GM12872 (cell line): Measurements from ENCODE around the gene NOSIP.

Experiments
- CTCF ChIP-seq: IDR thresholded peaks from 3 replicates; pipeline ENCODE4 v1.5.1; 2011; ENCODE audit warnings: low read depth, mild to moderate bottlenecking, low read length, moderate library complexity; ENCODE audit not compliant: insufficient read depth

The NOSIP gene

DNA sequence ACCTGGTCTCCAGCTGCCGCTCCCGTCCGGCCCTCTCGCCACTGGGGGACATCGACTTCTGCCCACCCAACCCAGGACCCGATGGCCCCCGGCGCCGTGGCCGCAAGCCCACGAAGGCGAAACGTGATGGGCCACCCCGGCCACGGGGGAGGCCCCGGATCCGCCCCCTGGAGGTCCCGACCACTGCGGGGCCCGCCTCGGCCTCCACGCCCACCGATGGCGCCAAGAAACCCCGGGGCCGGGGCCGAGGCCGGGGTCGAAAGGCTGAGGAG is 17.3 kb upstream of the NOSIP start:
- no peak for TF ChIP-seq CTCF

GRCh38 chr19:49596954-49597702 is 16.8 kb upstream of the NOSIP start:
- no peak for TF ChIP-seq CTCF

DNA sequence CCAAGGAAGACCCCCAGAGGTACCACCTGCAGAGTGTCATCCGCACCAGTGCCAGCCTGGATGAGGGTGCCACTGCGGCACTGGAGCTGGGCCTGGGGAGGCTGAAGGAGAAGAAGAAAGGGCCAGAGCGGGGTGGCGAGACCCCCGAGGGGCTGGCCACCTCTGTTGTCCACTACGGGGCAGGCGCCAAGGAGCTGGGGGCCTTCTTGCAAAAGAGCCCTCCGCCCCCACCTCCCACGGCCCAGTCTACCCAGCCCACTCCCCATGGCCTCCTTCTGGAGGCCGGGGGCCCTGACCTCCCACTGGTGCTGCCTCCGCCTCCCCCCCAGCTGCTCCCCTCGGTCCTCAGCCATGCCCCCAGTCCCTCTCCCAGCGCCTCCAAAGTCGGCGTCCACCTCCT is 16.1 kb upstream of the NOSIP start:
- no peak for TF ChIP-seq CTCF

DNA sequence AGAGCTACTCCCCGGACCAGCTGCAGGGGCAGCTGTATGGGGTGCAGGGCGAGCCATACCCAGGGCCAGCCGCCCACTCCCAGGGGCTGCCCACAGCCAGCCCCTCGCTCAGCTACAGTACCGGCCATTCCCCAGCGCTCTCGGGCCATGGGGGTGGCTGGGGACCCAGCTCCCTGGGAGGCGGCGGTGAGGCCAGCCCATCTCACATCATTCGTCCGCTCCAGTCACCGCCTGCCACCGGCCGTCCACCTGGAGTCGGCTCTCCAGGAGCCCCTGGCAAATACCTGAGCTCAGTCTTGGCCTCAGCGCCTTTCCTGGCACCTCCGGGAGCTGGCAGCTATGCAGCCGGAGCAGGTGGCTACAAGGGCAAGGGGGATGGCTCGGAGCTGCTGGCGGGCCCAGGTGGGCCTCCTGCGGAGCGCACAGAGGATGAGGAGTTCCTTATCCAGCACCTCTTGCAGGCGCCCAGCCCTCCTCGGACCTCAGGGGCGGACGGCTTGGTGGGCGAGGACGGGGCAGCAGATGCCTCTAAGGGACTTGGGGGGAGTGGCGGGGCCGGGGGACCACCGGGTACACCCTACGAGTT is 15.6 kb upstream of the NOSIP start:
- TF ChIP-seq CTCF: no peak

DNA sequence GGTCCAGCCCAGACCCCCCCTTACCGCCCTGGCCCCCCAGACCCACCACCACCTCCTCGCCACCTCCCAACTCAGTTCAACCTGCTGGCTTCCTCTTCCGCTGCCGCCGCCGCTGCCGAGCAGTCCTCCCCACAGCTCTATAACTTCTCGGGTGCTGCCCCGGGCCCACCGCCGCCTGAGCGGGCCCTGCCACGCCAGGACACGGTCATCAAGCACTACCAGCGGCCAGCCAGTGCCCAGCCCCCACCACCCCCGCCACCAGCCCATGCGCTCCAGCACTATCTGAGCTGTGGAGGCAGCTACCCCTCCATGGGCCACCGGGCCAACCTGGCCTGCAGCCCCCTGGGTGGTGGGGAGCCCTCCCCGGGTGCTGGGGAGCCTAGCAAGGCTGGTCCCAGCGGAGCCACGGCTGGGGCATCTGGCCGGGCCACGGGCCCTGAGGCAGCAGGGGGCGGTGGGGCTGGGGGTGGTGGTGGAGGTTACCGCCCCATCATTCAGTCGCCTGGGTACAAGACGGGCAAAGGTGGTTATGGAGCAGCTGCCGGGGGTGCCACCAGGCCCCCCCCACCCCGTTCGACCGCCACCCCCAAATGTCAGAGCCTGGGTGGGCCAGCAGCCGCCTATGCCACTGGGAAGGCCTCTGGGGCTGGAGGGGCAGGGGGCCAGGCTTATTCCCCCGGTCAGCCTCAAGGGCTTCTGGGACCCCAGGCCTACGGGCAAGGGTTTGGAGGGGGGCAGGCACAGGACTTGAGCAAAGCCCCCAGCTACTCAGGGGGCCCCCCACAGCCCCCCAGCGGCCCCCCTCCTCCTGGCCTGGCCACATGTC is 14.8 kb upstream of the NOSIP start:
- TF ChIP-seq CTCF: no peak

DNA sequence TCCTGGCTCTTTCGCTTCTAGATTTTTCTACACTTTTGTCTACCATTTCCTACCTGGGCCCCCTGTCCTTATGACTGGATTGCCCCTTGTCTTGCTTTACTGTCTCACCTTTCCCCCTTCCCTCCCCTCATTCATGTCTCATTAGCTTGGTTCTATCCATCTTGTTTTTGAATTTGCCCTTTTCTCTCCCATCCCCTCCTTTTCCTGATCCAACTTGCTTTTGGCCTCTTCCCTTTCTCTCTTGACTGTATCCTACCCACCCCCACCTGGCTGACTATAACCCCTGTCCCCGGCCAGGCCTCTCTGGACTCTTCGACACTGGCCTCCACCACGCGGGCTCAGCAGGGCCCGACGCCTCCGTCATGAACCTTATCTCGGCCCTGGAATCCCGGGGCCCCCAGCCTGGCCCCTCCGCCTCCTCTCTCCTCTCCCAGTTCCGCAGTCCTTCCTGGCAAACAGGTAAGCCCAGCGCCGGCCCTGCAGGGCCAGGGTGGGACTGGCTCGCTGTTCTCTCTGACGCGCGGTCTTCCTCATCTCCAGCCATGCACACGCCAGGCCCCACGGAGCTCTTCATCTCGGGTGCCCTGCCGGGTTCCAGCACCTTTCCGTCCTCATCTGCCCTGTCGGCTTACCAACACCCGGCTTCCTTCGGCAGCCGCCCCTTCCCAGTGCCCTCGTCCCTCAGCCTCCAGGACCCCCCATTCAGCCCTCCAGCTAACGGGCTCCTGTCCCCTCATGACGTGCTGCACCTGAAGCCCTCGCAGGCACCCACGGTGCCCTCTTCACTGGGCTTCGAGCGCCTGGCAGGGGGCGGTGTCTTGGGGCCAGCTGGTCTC is 14.0 kb upstream of the NOSIP start:
- no peak for TF ChIP-seq CTCF
